ENCODE results near the gene INO80D. TPM values are rescaled to one million over a fixed set of nuclear protein-coding genes. Genes with fewer than 3 reads are reported as not detected.
A peak's percentile ranks its signal among the peaks of the same experiment; 100 is the strongest.
"Not testable (repeated sequence)": the region's sequence is repeated elsewhere in the genome, so short reads cannot be mapped to it uniquely, and the experiment has no call there.

The INO80D gene
- total RNA-seq, 2 donors from 2014 or later = 10.6 to 11.9 TPM

GRCh38 chr2:205984381-205984780 lies 101.6 kb downstream of the INO80D start:
- Histone ChIP-seq H3K27me3 (no peaks in the 10 kb centered on the region), H3K36me3 (replicated peaks in 1 of 2; ENCODE audit: insufficient read depth in 1 of 2, low read depth in 2 of 2) (no peaks in the 10 kb centered on the region), H3K4me1 (no peaks in the 10 kb centered on the region), H3K9me3 (no peaks in the 10 kb centered on the region), H3K4me3 (no peak overlapping the region), H3K27ac (no peak overlapping the region)
- ATAC-seq (no peak), DNase-seq (no peak)
- TF ChIP-seq POLR2A (IDR thresholded peaks at IDR 0.05) = no peak
- TF ChIP-seq CTCF (IDR thresholded peaks at IDR 0.05) = no peak
- WGBS, 2 donors = 82 to 91% methylated on average over 6 of the region's 6 CpGs
- intact Hi-C loops (cut with DNase I) = no loop called here

- Histone ChIP-seq H3K36me3 (replicated peaks in 1 of 2; ENCODE audit: insufficient read depth in 1 of 2, low read depth in 2 of 2) (no peaks in the 10 kb centered on the region), H3K27ac (no peak overlapping the region), H3K4me3 (no peak overlapping the region), H3K4me1 (no peaks in the 10 kb centered on the region), H3K27me3 (no peaks in the 10 kb centered on the region), H3K9me3 (no peaks in the 10 kb centered on the region)
- intact Hi-C loops (cut with DNase I) = no loop called here
- WGBS, 2 donors = 90 to 94% methylated on average over 5 of the region's 5 CpGs
- ATAC-seq (no peak), DNase-seq (no peak)
- no peak for TF ChIP-seq POLR2A (IDR thresholded peaks at IDR 0.05)
- no peak for TF ChIP-seq CTCF (IDR thresholded peaks at IDR 0.05)
Observed at GRCh38 chr2:205982776-205983327, 103.1 kb downstream of the INO80D start.

DNA sequence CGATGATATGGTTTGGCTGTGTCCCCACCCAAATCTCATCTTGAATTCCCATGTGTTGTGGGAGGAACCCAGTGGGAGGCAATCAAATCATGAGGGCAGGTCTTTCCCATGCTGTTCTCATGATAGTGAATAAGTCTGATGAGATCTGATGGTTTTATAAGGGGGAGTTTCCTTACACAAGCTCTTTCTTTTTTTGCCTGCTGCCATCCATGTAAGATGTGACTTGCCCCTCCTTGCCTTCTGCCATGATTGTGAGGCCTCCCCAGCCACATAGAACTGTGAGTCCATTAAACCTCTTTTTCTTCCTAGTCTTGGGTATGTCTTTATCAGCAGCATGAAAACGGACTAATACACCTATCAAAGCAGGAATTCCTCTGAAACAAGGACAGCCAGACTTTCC lies 107.2 kb downstream of the INO80D start:
- H3K9me3 ChIP-seq; H3K27me3 ChIP-seq; H3K4me3 ChIP-seq; H3K27ac ChIP-seq; ATAC-seq; DNase-seq; H3K36me3 ChIP-seq (replicated peaks in 1 of 2; ENCODE audit: insufficient read depth in 1 of 2, low read depth in 2 of 2); intact Hi-C loops (cut with DNase I): not testable (repeated sequence)
- H3K4me1 ChIP-seq = peaks cover 25% of the 10 kb centered on the region
- 84 to 92% methylated on average over 2 of the region's 2 CpGs for WGBS, 2 donors

GRCh38 chr2:205977699-205978098 lies 108.3 kb downstream of the INO80D start:
- intact Hi-C loops (cut with DNase I) = not testable (repeated sequence)

DNA sequence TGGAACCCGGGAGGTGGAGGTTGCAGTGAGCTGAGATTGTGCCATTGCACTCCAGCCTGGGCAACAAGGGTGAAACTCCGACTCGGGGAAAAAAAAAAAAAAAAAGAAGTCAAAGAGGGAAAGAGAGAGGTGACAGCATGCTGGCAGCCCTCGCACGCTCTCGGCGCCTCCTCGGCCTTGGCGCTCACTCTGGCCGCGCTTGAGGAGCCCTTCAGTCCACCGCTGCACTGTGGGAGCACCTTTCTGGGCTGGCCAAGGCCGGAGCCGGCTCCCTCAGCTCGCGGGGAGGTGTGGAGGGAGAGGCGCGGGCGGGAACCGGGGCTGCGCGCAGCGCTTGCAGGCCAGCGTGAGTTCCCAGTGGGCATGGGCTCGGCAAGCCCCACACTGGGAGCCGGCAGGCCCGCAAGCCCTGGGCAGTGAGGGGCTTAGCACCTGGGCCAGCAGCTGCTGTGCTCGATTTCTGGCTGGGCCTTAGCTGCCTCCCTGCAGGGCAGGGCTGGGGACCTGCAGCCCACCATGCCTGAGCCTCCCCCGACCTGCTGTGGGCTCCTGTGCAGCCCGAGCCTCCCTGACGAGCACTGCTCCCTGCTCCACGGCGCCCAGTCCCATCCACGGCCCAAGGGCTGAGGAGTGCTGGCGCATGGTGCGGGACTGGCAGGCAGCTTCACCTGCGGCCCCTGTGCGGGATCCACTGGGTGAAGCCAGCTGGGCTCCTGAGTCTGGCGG lies 108.9 kb downstream of the INO80D start:
- H3K36me3 ChIP-seq (replicated peaks in 1 of 2; ENCODE audit: insufficient read depth in 1 of 2, low read depth in 2 of 2); H3K27me3 ChIP-seq; DNase-seq; ATAC-seq; H3K4me3 ChIP-seq; H3K27ac ChIP-seq; intact Hi-C loops (cut with DNase I); H3K9me3 ChIP-seq: not testable (repeated sequence)
- WGBS, 2 donors = 95 to 97% methylated on average over 26 to 32 of the region's 39 CpGs
- H3K4me1 ChIP-seq = peaks cover 37% of the 10 kb centered on the region

More at GRCh38 chr2:205977699-205978098, 108.3 kb downstream of the INO80D start:
- H3K4me1 ChIP-seq = peaks cover 31% of the 10 kb centered on the region
- H3K27me3 ChIP-seq; H3K27ac ChIP-seq; H3K36me3 ChIP-seq (replicated peaks in 1 of 2; ENCODE audit: insufficient read depth in 1 of 2, low read depth in 2 of 2); ATAC-seq; DNase-seq; H3K4me3 ChIP-seq; H3K9me3 ChIP-seq: not testable (repeated sequence)
- 83 to 90% methylated on average over 7 of the region's 7 CpGs for WGBS, 2 donors

- no peaks in the 10 kb centered on the region for H3K27me3 ChIP-seq
- WGBS, 2 donors = 90 to 96% methylated on average over 16 to 19 of the region's 19 CpGs
- intact Hi-C loops (cut with DNase I) = no loop called here
- H3K36me3 ChIP-seq (replicated peaks in 1 of 2; ENCODE audit: insufficient read depth in 1 of 2, low read depth in 2 of 2) = no peaks in the 10 kb centered on the region
- H3K4me3 ChIP-seq = no peak overlapping the region
- peak overlapping the region in 2 of 4 donors; percentile 82 to 83 for H3K27ac ChIP-seq
- H3K9me3 ChIP-seq = no peaks in the 10 kb centered on the region
- TF ChIP-seq POLR2A (IDR thresholded peaks at IDR 0.05) (no peak), CTCF (IDR thresholded peaks at IDR 0.05) (no peak)
- H3K4me1 ChIP-seq = peaks cover 45% of the 10 kb centered on the region
- ATAC-seq = no peak
- DNase-seq = no peak
Observed at GRCh38 chr2:205976120-205976814, 109.7 kb downstream of the INO80D start.
